Gastroesophageal sphincter (tissue), 3 donors: ENCODE measurements around the gene SYT8.

Source experiments
- CTCF ChIP-seq, 4 experiments: fragments of 200-600 bp in 2 of 4; fragments of 450-650 bp in 2 of 4; sonication (generic) in 1 of 4; IDR thresholded peaks; one replicate each; pipeline ENCODE4 v1.5.1; 2017 to 2019; ENCODE audit warnings: antibody characterized with exemption in 4 of 4, mild to moderate bottlenecking in 2 of 4, moderate library complexity in 2 of 4
- POLR2AphosphoS5 ChIP-seq: sonication (generic); formaldehyde crosslinking; IDR thresholded peaks from one replicate; pipeline ENCODE4 v1.6.1; 2017; ENCODE audit warnings: antibody characterized with exemption

- no peak for TF ChIP-seq CTCF (IDR thresholded peaks at IDR 0.05)
- peak; percentile 19 for TF ChIP-seq POLR2AphosphoS5
Observed at GRCh38 chr11:1827095-1827813, 7.5 kb upstream of the SYT8 start.
